ENCODE data around the gene NUP37. TPM values are rescaled to one million over a fixed set of nuclear protein-coding genes. Genes with fewer than 3 reads are reported as not detected.

NUP37 gene
- total RNA-seq, 1 experiment from 2014 or later = 84.3 TPM

DNA sequence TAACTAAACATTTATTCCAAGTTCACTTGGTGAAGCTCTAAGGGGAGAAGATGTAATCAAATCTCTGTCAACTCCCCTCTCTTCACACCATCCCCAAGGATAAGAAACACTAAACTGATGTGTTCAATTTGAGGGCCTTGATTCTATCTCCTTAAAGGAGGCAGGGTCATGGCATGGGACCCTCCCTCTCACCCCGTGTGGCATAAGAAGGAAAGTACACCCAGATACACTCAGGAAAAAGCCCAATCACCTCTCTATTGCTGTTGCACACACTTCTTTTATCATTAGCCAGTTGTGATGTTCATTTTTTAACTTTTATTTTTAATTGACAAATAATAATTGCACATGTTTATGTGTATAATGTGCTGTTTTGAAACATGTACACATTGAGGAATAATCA lies 93.2 kb downstream of the NUP37 start:
- Histone ChIP-seq H3K4me1 (ENCODE audit: insufficient read depth, low read length) (no peaks in the 10 kb centered on the region), H3K9me3 (ENCODE audit: low read length) (no peaks in the 10 kb centered on the region), H3K4me3 (ENCODE audit: low read length) (no peak overlapping the region), H3K36me3 (ENCODE audit: low read depth, low read length) (no peaks in the 10 kb centered on the region), H3K27me3 (ENCODE audit: low read length) (no peaks in the 10 kb centered on the region), H2AFZ (ENCODE audit: low read length) (no peak overlapping the region), H3K4me2 (ENCODE audit: low read length) (no peak overlapping the region), H3K27ac (ENCODE audit: low read length) (no peak overlapping the region), H3K9me2 (replicated peaks; ENCODE audit: low read length) (no peaks in the 10 kb centered on the region), H3K9ac (ENCODE audit: low read length) (no peak overlapping the region), H4K20me1 (ENCODE audit: low read length) (no peaks in the 10 kb centered on the region), H3F3A (ENCODE audit: low read length, unreplicated experiment) (no peaks in the 10 kb centered on the region), H3K79me2 (ENCODE audit: low read length) (no peaks in the 10 kb centered on the region)
- ChIA-PET CTCF (no interaction called here), POLR2A (ENCODE audit: unreplicated experiment) (no interaction called here)
- TF ChIP-seq EZH2 (IDR thresholded peaks at IDR 0.05; ENCODE audit: low read length, unreplicated experiment) (no peak), EZH2phosphoT487 (IDR thresholded peaks at IDR 0.05; ENCODE audit: borderline replicate concordance, low read length) (no peak)
- TF ChIP-seq, protein P1, sequence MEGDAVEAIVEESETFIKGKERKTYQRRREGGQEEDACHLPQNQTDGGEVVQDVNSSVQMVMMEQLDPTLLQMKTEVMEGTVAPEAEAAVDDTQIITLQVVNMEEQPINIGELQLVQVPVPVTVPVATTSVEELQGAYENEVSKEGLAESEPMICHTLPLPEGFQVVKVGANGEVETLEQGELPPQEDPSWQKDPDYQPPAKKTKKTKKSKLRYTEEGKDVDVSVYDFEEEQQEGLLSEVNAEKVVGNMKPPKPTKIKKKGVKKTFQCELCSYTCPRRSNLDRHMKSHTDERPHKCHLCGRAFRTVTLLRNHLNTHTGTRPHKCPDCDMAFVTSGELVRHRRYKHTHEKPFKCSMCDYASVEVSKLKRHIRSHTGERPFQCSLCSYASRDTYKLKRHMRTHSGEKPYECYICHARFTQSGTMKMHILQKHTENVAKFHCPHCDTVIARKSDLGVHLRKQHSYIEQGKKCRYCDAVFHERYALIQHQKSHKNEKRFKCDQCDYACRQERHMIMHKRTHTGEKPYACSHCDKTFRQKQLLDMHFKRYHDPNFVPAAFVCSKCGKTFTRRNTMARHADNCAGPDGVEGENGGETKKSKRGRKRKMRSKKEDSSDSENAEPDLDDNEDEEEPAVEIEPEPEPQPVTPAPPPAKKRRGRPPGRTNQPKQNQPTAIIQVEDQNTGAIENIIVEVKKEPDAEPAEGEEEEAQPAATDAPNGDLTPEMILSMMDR (conservative IDR thresholded peaks at IDR 0.05; ENCODE audit: low read depth, low read length) = no peak; the same call in 1 of the 2 replicates
- intact Hi-C loops (cut with micrococcal nuclease) = no loop called here
- DNase-seq (no peak), ATAC-seq (no peak)
- BruUV-seq (replicated peaks) = no TSS peak

- no peaks in the 10 kb centered on the region for H3K9me3 ChIP-seq (ENCODE audit: low read length)
- H3K4me2 ChIP-seq (ENCODE audit: low read length) = no peak overlapping the region
- ChIA-PET POLR2A (ENCODE audit: unreplicated experiment) (no interaction called here), CTCF (no interaction called here)
- intact Hi-C loops (cut with micrococcal nuclease) = no loop called here
- H2AFZ ChIP-seq (ENCODE audit: low read length) = no peak overlapping the region
- no peak overlapping the region for H3K27ac ChIP-seq (ENCODE audit: low read length)
- no peaks in the 10 kb centered on the region for H3K79me2 ChIP-seq (ENCODE audit: low read length)
- H3K9me2 ChIP-seq (replicated peaks; ENCODE audit: low read length) = no peaks in the 10 kb centered on the region
- H3K36me3 ChIP-seq (ENCODE audit: low read depth, low read length) = no peaks in the 10 kb centered on the region
- no TSS peak for BruUV-seq (replicated peaks)
- no peak overlapping the region for H3K4me3 ChIP-seq (ENCODE audit: low read length)
- ATAC-seq (no peak), DNase-seq (no peak)
- H4K20me1 ChIP-seq (ENCODE audit: low read length) = no peaks in the 10 kb centered on the region
- no peaks in the 10 kb centered on the region for H3K4me1 ChIP-seq (ENCODE audit: insufficient read depth, low read length)
- H3K27me3 ChIP-seq (ENCODE audit: low read length) = no peaks in the 10 kb centered on the region
- H3K9ac ChIP-seq (ENCODE audit: low read length) = no peak overlapping the region
- TF ChIP-seq, protein P1 (conservative IDR thresholded peaks at IDR 0.05; ENCODE audit: low read depth, low read length) = no peak
- no peak for TF ChIP-seq EZH2phosphoT487 (IDR thresholded peaks at IDR 0.05; ENCODE audit: borderline replicate concordance, low read length)
- no peak for TF ChIP-seq EZH2 (IDR thresholded peaks at IDR 0.05; ENCODE audit: low read length, unreplicated experiment)
- H3F3A ChIP-seq (ENCODE audit: low read length, unreplicated experiment) = no peaks in the 10 kb centered on the region
These were observed 95.1 kb downstream of the NUP37 start for GRCh38 chr12:102024765-102025164.

GRCh38 chr12:102023343-102023930 lies 96.5 kb downstream of the NUP37 start:
- H3K9me2 ChIP-seq (replicated peaks; ENCODE audit: low read length) = no peaks in the 10 kb centered on the region
- intact Hi-C loops (cut with micrococcal nuclease) = no loop called here
- no peak overlapping the region for H3K4me3 ChIP-seq (ENCODE audit: low read length)
- no peak overlapping the region for H2AFZ ChIP-seq (ENCODE audit: low read length)
- H3K9ac ChIP-seq (ENCODE audit: low read length) = no peak overlapping the region
- no peak for DNase-seq
- H3K27me3 ChIP-seq (ENCODE audit: low read length) = no peaks in the 10 kb centered on the region
- BruUV-seq (replicated peaks) = no TSS peak
- no peaks in the 10 kb centered on the region for H3K4me1 ChIP-seq (ENCODE audit: insufficient read depth, low read length)
- TF ChIP-seq, protein P1 (conservative IDR thresholded peaks at IDR 0.05; ENCODE audit: low read depth, low read length) = no peak
- TF ChIP-seq EZH2phosphoT487 (IDR thresholded peaks at IDR 0.05; ENCODE audit: borderline replicate concordance, low read length) (no peak), EZH2 (IDR thresholded peaks at IDR 0.05; ENCODE audit: low read length, unreplicated experiment) (no peak)
- no peaks in the 10 kb centered on the region for H3K79me2 ChIP-seq (ENCODE audit: low read length)
- no peaks in the 10 kb centered on the region for H3F3A ChIP-seq (ENCODE audit: low read length, unreplicated experiment)
- no peaks in the 10 kb centered on the region for H4K20me1 ChIP-seq (ENCODE audit: low read length)
- CTCF ChIA-PET = no interaction called here
- no peak overlapping the region for H3K4me2 ChIP-seq (ENCODE audit: low read length)
- no peak overlapping the region for H3K27ac ChIP-seq (ENCODE audit: low read length)
- POLR2A ChIA-PET (ENCODE audit: unreplicated experiment) = interaction anchor here (0.5 kb wide), 1 partner anchor 59 kb away, joined by 3 read pairs; no protein-coding TSS in a partner anchor
- ATAC-seq = peak; percentile 37; the same call in 1 of the 2 replicates
- no peaks in the 10 kb centered on the region for H3K9me3 ChIP-seq (ENCODE audit: low read length)
- no peaks in the 10 kb centered on the region for H3K36me3 ChIP-seq (ENCODE audit: low read depth, low read length)

All from PC-3 (cell line).